ENCODE measurements around the gene ADCY4. TPM values are rescaled to one million over a fixed set of nuclear protein-coding genes. Genes with fewer than 3 reads are reported as not detected.

Gene ADCY4
- total and polyA plus RNA-seq, 2 donors (not counting 3 experiments of a cell fraction or from before 2014, with no cell fraction given): 81.6 to 84.0 TPM

GRCh38 chr14:24277071-24277470 lies 57.8 kb downstream of the ADCY4 start:
- TF ChIP-seq POLR2AphosphoS5 (IDR thresholded peaks at IDR 0.05; ENCODE audit: insufficient read depth, low read depth, low read length) (no peak), FOS (IDR thresholded peaks at IDR 0.05; ENCODE audit: borderline replicate concordance, insufficient read depth, low read length) (no peak), POLR2A (IDR thresholded peaks at IDR 0.05; ENCODE audit: low read depth, low read length) (no peak), MYC (IDR thresholded peaks at IDR 0.05; ENCODE audit: low read depth, low read length) (no peak), JUN (IDR thresholded peaks at IDR 0.05; ENCODE audit: borderline replicate concordance, insufficient read depth, insufficient read length, low read depth) (no peak), GATA2 (IDR thresholded peaks at IDR 0.05; ENCODE audit: insufficient read depth, insufficient read length, low read depth, low read length) (no peak), CTCF (IDR thresholded peaks at IDR 0.05; ENCODE audit: extremely low read depth in 1 of 2, insufficient read depth in 1 of 2, low read depth in 1 of 2, low read length in 2 of 2) (no peak), EZH2 (IDR thresholded peaks at IDR 0.05; ENCODE audit: borderline replicate concordance, low read depth, low read length, severe bottlenecking) (no peak), MAX (IDR thresholded peaks at IDR 0.05; ENCODE audit: insufficient read depth, insufficient read length) (no peak)
- no peak for FAIRE-seq
- no TSS peak for BruUV-seq (replicated peaks)
- Histone ChIP-seq H3K27me3 (ENCODE audit: control insufficient read depth in 2 of 2, insufficient read depth in 2 of 2, low read length in 2 of 2) (no peaks in the 10 kb centered on the region), H3K4me3 (replicated peaks in 1 of 3; ENCODE audit: insufficient read depth in 1 of 3, low read depth in 1 of 3, low read length in 3 of 3) (no peak overlapping the region), H3K36me3 (ENCODE audit: control insufficient read depth in 2 of 2, extremely low read depth in 1 of 2, insufficient read depth in 2 of 2, low read length in 2 of 2) (no peaks in the 10 kb centered on the region), H3K27ac (ENCODE audit: insufficient read depth, low read depth, low read length) (no peak overlapping the region), H4K20me1 (replicated peaks; ENCODE audit: control insufficient read depth, extremely low read depth, insufficient read depth, low read length) (no peaks in the 10 kb centered on the region), H3K9me3 (replicated peaks; ENCODE audit: control insufficient read depth, insufficient read depth, low read length) (no peaks in the 10 kb centered on the region), H3K9me1 (replicated peaks; ENCODE audit: control insufficient read depth, extremely low read depth, insufficient read depth, low read length) (no peaks in the 10 kb centered on the region), H3K4me1 (ENCODE audit: control insufficient read depth, extremely low read depth, insufficient read depth, low read length) (no peaks in the 10 kb centered on the region), H3K4me2 (ENCODE audit: insufficient read depth, low read length) (no peak overlapping the region), H3K79me2 (ENCODE audit: control insufficient read depth, insufficient read depth, low read length) (no peaks in the 10 kb centered on the region), H2AFZ (ENCODE audit: low read depth, low read length) (no peak overlapping the region), H3K9ac (replicated peaks; ENCODE audit: extremely low read depth, insufficient read depth, low read length) (no peak overlapping the region)
- dilution Hi-C loops (cut with MboI; ENCODE audit: extremely low pct_ligation_motif_present, low sequenced_read_pairs): no loop called here
- intact Hi-C loops (cut with micrococcal nuclease): no loop called here
- ChIA-PET POLR2A (no interaction called here), CTCF (interaction anchor here (0.9 to 1.0 kb wide), 2 partner anchors 20 to 31 kb away, joined by 3 to 4 read pairs; partner anchors contain the start of gene CIDEB)
- DNase-seq (ENCODE audit: low read depth, low spot score): no peak
